Peyer's patch (tissue), 4 donors: ENCODE data around the gene RUNX3. TPM values are rescaled to one million over a fixed set of nuclear protein-coding genes. Genes with fewer than 3 reads are reported as not detected.

Experiments used
- DNase-seq, 3 donors: peaks; one replicate each; pipeline ENCODE4 v3.0.0-alpha.2; 2017 to 2019
- H3K27ac ChIP-seq, 4 donors: fragments of 200-600 bp; sonication (generic); one replicate each; pipeline ENCODE4 v1.5.1; 2016 to 2019
- H3K27me3 ChIP-seq, 2 donors: fragments of 200-600 bp; sonication (generic); one replicate each; pipeline ENCODE4 v1.5.1; 2019
- H3K36me3 ChIP-seq, 3 donors: fragments of 200-600 bp; sonication (generic); one replicate each; pipeline ENCODE4 v1.5.1; 2016 to 2019
- H3K4me1 ChIP-seq, 4 donors: fragments of 200-600 bp; sonication (generic); one replicate each; pipeline ENCODE4 v1.5.1; 2016 to 2019
- H3K4me3 ChIP-seq, 4 donors: fragments of 200-600 bp; sonication (generic); 1 replicate in 3 of 4; 2 replicates in 1 of 4; pipeline ENCODE4 v1.5.1; 2016 to 2019; ENCODE audit warnings: mild to moderate bottlenecking in 1 of 4
- H3K9me3 ChIP-seq, 4 donors: fragments of 200-600 bp; sonication (generic); one replicate each; pipeline ENCODE4 v1.5.1; 2016 to 2019; ENCODE audit warnings: mild to moderate bottlenecking in 1 of 4
- CTCF ChIP-seq, 6 experiments: fragments of 450-650 bp in 4 of 6; fragments of 200-600 bp in 2 of 6; sonication (generic) in 1 of 6; IDR thresholded peaks; one replicate each; pipeline ENCODE4 v1.5.1; 2017 to 2019; ENCODE audit warnings: antibody characterized with exemption in 6 of 6, mild to moderate bottlenecking in 3 of 6, moderate library complexity in 1 of 6
- POLR2A ChIP-seq, 2 donors: fragments of 450-650 bp; IDR thresholded peaks; one replicate each; pipeline ENCODE4 v1.5.1; 2017; ENCODE audit warnings: antibody characterized with exemption in 2 of 2, mild to moderate bottlenecking in 2 of 2, moderate library complexity in 2 of 2
- total RNA-seq, 4 donors: library from RNA; depleted of rRNA; stranded (reverse); fragments of >200 nt; gene quantifications; one replicate each; pipeline ENCODE4 v1.1.0, GENCODE V29; 2016

RUNX3 gene
- total RNA-seq, 4 donors from 2014 or later, result 2.1 to 9.9 (median 6.0) TPM

GRCh38 chr1:24865587-24865986 lies 64.5 kb downstream of the RUNX3 start:
- Histone ChIP-seq H3K9me3 (no peaks in the 10 kb centered on the region), H3K36me3 (no peaks in the 10 kb centered on the region), H3K27me3 (no peaks in the 10 kb centered on the region), H3K4me1 (peaks cover 0 to 39% (median 1%) of the 10 kb centered on the region in 4 donors), H3K4me3 (no peak overlapping the region), H3K27ac (no peak overlapping the region)
- TF ChIP-seq POLR2A (IDR thresholded peaks at IDR 0.05) (no peak), CTCF (IDR thresholded peaks at IDR 0.05) (no peak)
- DNase-seq, result peak in 1 of 3 donors; percentile 20

GRCh38 chr1:24865168-24865567 lies 64.9 kb downstream of the RUNX3 start:
- H3K27me3 ChIP-seq, result no peaks in the 10 kb centered on the region
- DNase-seq, result peak in 1 of 3 donors; percentile 20
- peaks cover 0 to 39% (median 0%) of the 10 kb centered on the region in 4 donors for H3K4me1 ChIP-seq

GRCh38 chr1:24864370-24864777 lies 65.7 kb downstream of the RUNX3 start:
- Histone ChIP-seq H3K36me3 (no peaks in the 10 kb centered on the region), H3K27me3 (no peaks in the 10 kb centered on the region), H3K4me1 (peaks cover 0 to 39% (median 0%) of the 10 kb centered on the region in 4 donors), H3K4me3 (no peak overlapping the region), H3K27ac (peak overlapping the region in 2 of 4 donors; percentile 50 to 76), H3K9me3 (no peaks in the 10 kb centered on the region)
- peak in 2 of 3 donors; percentile 70 to 71 for DNase-seq
- TF ChIP-seq CTCF (IDR thresholded peaks at IDR 0.05), result no peak
- no peak for TF ChIP-seq POLR2A (IDR thresholded peaks at IDR 0.05)

More at GRCh38 chr1:24865168-24865567, 64.9 kb downstream of the RUNX3 start:
- TF ChIP-seq POLR2A (IDR thresholded peaks at IDR 0.05) (no peak), CTCF (IDR thresholded peaks at IDR 0.05) (no peak)
- H3K9me3 ChIP-seq, result no peaks in the 10 kb centered on the region
- H3K36me3 ChIP-seq, result no peaks in the 10 kb centered on the region
- H3K4me3 ChIP-seq, result no peak overlapping the region
- H3K27ac ChIP-seq, result peak overlapping the region in 1 of 4 donors; percentile 50

GRCh38 chr1:24862775-24863483 lies 67.1 kb downstream of the RUNX3 start:
- DNase-seq, result no peak
- Histone ChIP-seq H3K4me1 (peaks cover 0 to 39% (median 0%) of the 10 kb centered on the region in 4 donors), H3K4me3 (no peak overlapping the region), H3K27me3 (no peaks in the 10 kb centered on the region), H3K9me3 (no peaks in the 10 kb centered on the region), H3K27ac (peak overlapping the region in 1 of 4 donors; percentile 74), H3K36me3 (no peaks in the 10 kb centered on the region)
- TF ChIP-seq POLR2A (IDR thresholded peaks at IDR 0.05), result no peak

- H3K27ac ChIP-seq, result peak overlapping the region in 3 of 4 donors; percentile 18 to 74 (median 50)
- no peaks in the 10 kb centered on the region for H3K27me3 ChIP-seq
- H3K4me3 ChIP-seq, result no peak overlapping the region
- H3K4me1 ChIP-seq, result peaks cover 0 to 39% (median 0%) of the 10 kb centered on the region in 4 donors
- TF ChIP-seq POLR2A (IDR thresholded peaks at IDR 0.05) (peak in 1 of 2 donors; percentile 18), CTCF (IDR thresholded peaks at IDR 0.05) (peak in 3 of 6 experiments; percentile 23 to 24 (median 23))
- H3K36me3 ChIP-seq, result no peaks in the 10 kb centered on the region
- no peaks in the 10 kb centered on the region for H3K9me3 ChIP-seq
- peak in 2 of 3 donors; percentile 68 to 73 for DNase-seq
Observed at GRCh38 chr1:24861821-24862727, 68.0 kb downstream of the RUNX3 start.
